ENCODE measurements around the gene TUT4. TPM values are rescaled to one million over a fixed set of nuclear protein-coding genes. Genes with fewer than 3 reads are reported as not detected.

Gene TUT4
- total RNA-seq, 1 donor from 2014 or later, result 139 TPM

DNA sequence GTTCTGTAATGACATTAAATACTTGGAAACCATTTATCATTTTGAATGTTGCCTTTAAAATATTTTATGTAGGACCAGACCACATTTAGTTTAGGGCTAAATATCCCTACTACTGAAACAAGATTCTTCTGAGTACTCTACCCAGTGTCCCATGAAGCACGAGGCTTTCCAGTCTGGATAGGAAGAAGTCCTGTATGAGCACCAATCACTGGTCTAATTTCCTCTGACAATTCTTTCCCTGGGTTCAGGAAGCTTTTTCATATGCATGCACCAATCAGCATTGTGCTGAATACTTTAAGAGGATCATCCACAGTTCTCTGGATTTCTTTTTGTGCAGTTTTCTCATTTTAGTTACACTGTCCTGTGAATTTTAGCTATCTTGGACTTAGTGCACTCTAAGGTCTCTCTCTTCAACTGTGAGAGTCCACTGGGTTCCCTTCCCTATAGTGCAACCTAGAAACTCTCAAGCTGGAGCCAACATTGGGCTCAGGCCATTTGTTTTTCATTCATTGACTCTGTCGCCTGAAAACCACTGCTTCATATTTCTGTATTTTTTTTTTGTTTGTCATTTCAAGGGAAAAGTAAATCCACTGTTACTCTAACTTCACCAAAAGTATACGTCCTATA is 45.9 kb downstream of the TUT4 start:
- H3K4me1 Mint-ChIP-seq (ENCODE audit: low read depth), result no peaks in the 10 kb centered on the region

GRCh38 chr1:52506349-52506748 is 46.5 kb downstream of the TUT4 start:
- no peak for DNase-seq (ENCODE audit: low spot score, unreplicated experiment)
- Mint-ChIP-seq H3K27me3 (no peaks in the 10 kb centered on the region), H3K9me3 (ENCODE audit: low read depth) (no peaks in the 10 kb centered on the region), H3K36me3 (ENCODE audit: insufficient read depth) (peaks cover 25% of the 10 kb centered on the region), H3K4me1 (ENCODE audit: low read depth) (no peaks in the 10 kb centered on the region), H3K27ac (peak overlapping the region; percentile 22), H3K4me3 (ENCODE audit: low read depth) (no peak overlapping the region)
- TF ChIP-seq, protein P1, sequence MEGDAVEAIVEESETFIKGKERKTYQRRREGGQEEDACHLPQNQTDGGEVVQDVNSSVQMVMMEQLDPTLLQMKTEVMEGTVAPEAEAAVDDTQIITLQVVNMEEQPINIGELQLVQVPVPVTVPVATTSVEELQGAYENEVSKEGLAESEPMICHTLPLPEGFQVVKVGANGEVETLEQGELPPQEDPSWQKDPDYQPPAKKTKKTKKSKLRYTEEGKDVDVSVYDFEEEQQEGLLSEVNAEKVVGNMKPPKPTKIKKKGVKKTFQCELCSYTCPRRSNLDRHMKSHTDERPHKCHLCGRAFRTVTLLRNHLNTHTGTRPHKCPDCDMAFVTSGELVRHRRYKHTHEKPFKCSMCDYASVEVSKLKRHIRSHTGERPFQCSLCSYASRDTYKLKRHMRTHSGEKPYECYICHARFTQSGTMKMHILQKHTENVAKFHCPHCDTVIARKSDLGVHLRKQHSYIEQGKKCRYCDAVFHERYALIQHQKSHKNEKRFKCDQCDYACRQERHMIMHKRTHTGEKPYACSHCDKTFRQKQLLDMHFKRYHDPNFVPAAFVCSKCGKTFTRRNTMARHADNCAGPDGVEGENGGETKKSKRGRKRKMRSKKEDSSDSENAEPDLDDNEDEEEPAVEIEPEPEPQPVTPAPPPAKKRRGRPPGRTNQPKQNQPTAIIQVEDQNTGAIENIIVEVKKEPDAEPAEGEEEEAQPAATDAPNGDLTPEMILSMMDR (IDR thresholded peaks at IDR 0.05; ENCODE audit: unreplicated experiment), result no peak

More for the DNA sequence above, 45.9 kb downstream of the TUT4 start:
- no peak for DNase-seq (ENCODE audit: low spot score, unreplicated experiment)
- no peaks in the 10 kb centered on the region for H3K9me3 Mint-ChIP-seq (ENCODE audit: low read depth)
- TF ChIP-seq, protein P1 (IDR thresholded peaks at IDR 0.05; ENCODE audit: unreplicated experiment), result no peak
- H3K27ac Mint-ChIP-seq, result peak overlapping the region; percentile 18
- H3K4me3 Mint-ChIP-seq (ENCODE audit: low read depth), result no peak overlapping the region
- no peaks in the 10 kb centered on the region for H3K27me3 Mint-ChIP-seq
- H3K36me3 Mint-ChIP-seq (ENCODE audit: insufficient read depth), result peaks cover 27% of the 10 kb centered on the region

DNA sequence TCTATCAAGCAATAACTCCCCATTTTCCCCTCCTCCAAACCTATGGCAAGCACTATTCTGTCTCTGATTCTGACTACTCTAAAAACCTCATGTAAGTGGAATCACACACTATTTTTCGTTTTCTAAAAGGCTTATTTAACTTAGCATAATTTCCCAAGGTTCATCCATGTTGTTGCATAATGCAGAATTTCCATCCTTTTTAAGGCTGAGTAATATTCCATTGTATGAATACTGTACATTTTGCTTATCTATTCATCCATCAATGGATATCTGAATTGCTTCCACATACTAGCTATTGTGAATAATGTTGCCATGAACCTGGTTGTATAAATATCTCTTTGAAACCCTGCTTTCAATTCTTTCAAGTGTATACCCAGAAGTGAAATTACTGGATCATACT is 48.2 kb downstream of the TUT4 start:
- no peaks in the 10 kb centered on the region for H3K4me1 Mint-ChIP-seq (ENCODE audit: low read depth)
- DNase-seq (ENCODE audit: low spot score, unreplicated experiment), result no peak
- H3K36me3 Mint-ChIP-seq (ENCODE audit: insufficient read depth), result peaks cover 23% of the 10 kb centered on the region
- TF ChIP-seq, protein P1 (IDR thresholded peaks at IDR 0.05; ENCODE audit: unreplicated experiment), result no peak
- no peak overlapping the region for H3K27ac Mint-ChIP-seq
- H3K4me3 Mint-ChIP-seq (ENCODE audit: low read depth), result no peak overlapping the region
- H3K27me3 Mint-ChIP-seq, result no peaks in the 10 kb centered on the region
- no peaks in the 10 kb centered on the region for H3K9me3 Mint-ChIP-seq (ENCODE audit: low read depth)

GRCh38 chr1:52503706-52504105 is 49.2 kb downstream of the TUT4 start:
- no peaks in the 10 kb centered on the region for H3K27me3 Mint-ChIP-seq
- H3K36me3 Mint-ChIP-seq (ENCODE audit: insufficient read depth), result peaks cover 26% of the 10 kb centered on the region
- no peaks in the 10 kb centered on the region for H3K4me1 Mint-ChIP-seq (ENCODE audit: low read depth)
- DNase-seq (ENCODE audit: low spot score, unreplicated experiment), result no peak
- no peaks in the 10 kb centered on the region for H3K9me3 Mint-ChIP-seq (ENCODE audit: low read depth)
- TF ChIP-seq, protein P1 (IDR thresholded peaks at IDR 0.05; ENCODE audit: unreplicated experiment), result no peak
- H3K27ac Mint-ChIP-seq, result no peak overlapping the region
- H3K4me3 Mint-ChIP-seq (ENCODE audit: low read depth), result no peak overlapping the region

DNA sequence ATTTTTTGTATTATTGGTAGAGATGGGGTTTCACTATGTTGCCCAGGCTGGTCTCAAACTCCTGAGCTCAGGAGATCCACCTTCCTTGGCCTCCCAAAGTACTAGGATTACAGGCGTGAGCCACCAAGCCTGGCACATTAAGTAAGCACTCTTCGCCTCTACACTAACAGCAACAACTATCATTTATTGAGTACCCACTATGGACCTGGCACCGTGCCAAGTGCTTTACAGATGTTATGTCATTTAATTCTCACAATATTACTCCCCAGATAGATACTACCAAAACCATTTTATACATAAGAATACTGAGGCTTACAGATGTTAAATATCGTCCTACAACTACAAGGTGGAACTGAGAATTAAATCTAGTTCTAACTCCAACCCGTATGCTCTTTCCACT is 50.1 kb downstream of the TUT4 start:
- Mint-ChIP-seq H3K27ac (no peak overlapping the region), H3K9me3 (ENCODE audit: low read depth) (no peaks in the 10 kb centered on the region), H3K4me3 (ENCODE audit: low read depth) (no peak overlapping the region), H3K4me1 (ENCODE audit: low read depth) (peaks cover 2% of the 10 kb centered on the region), H3K27me3 (no peaks in the 10 kb centered on the region), H3K36me3 (ENCODE audit: insufficient read depth) (peaks cover 24% of the 10 kb centered on the region)
- no peak for DNase-seq (ENCODE audit: low spot score, unreplicated experiment)
- TF ChIP-seq, protein P1 (IDR thresholded peaks at IDR 0.05; ENCODE audit: unreplicated experiment), result no peak

Data from progenitor cell of endocrine pancreas (in vitro differentiated cells).